HepG2 (cell line): ENCODE measurements around the gene PTPA. TPM values are rescaled to one million over a fixed set of nuclear protein-coding genes. Genes with fewer than 3 reads are reported as not detected.

Experiments
- BORCS8-MEF2B ChIP-seq: sonication (generic); formaldehyde crosslinking; IDR thresholded peaks from 2 replicates; pipeline ENCODE4 v1.8.0; 2022; ENCODE audit warnings: mild to moderate bottlenecking, missing genetic modification reagents
- CCAR2 ChIP-seq: fragments of 200-400 bp; formaldehyde crosslinking; optimal IDR thresholded peaks from 2 replicates; pipeline ENCODE3; 2018; ENCODE audit warnings: low read depth, mild to moderate bottlenecking, low read length, moderate library complexity
- ELF3 ChIP-seq: IDR thresholded peaks from 2 replicates; pipeline ENCODE4 v1.6.1; 2016; ENCODE audit warnings: missing genetic modification reagents, missing compliant biosample characterization
- FOXK2 ChIP-seq: fragments of 450-650 bp; IDR thresholded peaks from 2 replicates; pipeline ENCODE4 v1.6.1; 2016
- GPBP1L1 ChIP-seq: sonication (generic); formaldehyde crosslinking; IDR thresholded peaks from 2 replicates; pipeline ENCODE4 v1.5.0; 2020; ENCODE audit warnings: mild to moderate bottlenecking, missing genetic modification reagents
- HMGXB3 ChIP-seq: sonication (generic); formaldehyde crosslinking; IDR thresholded peaks from 2 replicates; pipeline ENCODE4 v1.4.0; 2020; ENCODE audit warnings: missing genetic modification reagents, borderline replicate concordance
- IKZF4 ChIP-seq: sonication (generic); formaldehyde crosslinking; IDR thresholded peaks from 2 replicates; pipeline ENCODE4 v1.5.1; 2020; ENCODE audit warnings: borderline replicate concordance, mild to moderate bottlenecking, low read depth, missing genetic modification reagents; ENCODE audit errors: not compliant biosample characterization
- KAT2B ChIP-seq: fragments of 150-350 bp; IDR thresholded peaks from 2 replicates; pipeline ENCODE4 v1.6.1; 2014; ENCODE audit warnings: low read depth, low read length, borderline replicate concordance
- LBX2 ChIP-seq: sonication (generic); formaldehyde crosslinking; IDR thresholded peaks from 2 replicates; pipeline ENCODE4 v1.5.0; 2020; ENCODE audit warnings: missing genetic modification reagents, mild to moderate bottlenecking, borderline replicate concordance
- MIXL1 ChIP-seq: IDR thresholded peaks from 2 replicates; pipeline ENCODE4 v1.6.1; 2016
- NR0B2 ChIP-seq: sonication (generic); formaldehyde crosslinking; IDR thresholded peaks from 2 replicates; pipeline ENCODE4 v1.4.0; 2020; ENCODE audit warnings: mild to moderate bottlenecking, missing genetic modification reagents
- RARA ChIP-seq: IDR thresholded peaks from 2 replicates; pipeline ENCODE4 v1.6.1; 2016; ENCODE audit warnings: missing genetic modification reagents, missing compliant biosample characterization
- SNRNP70 ChIP-seq: fragments of 200-400 bp; formaldehyde crosslinking; IDR thresholded peaks from 2 replicates; pipeline ENCODE4 v1.6.1; 2017; ENCODE audit warnings: mild to moderate bottlenecking, low read depth, low read length, moderate library complexity
- TCF7 ChIP-seq: sonication (generic); IDR thresholded peaks from 2 replicates; pipeline ENCODE4 v1.6.1; 2016; ENCODE audit warnings: antibody characterized with exemption, low read depth
- ZBTB33 ChIP-seq: sonication (generic); formaldehyde crosslinking; IDR thresholded peaks from 2 replicates; pipeline ENCODE4 v1.4.0; 2020; ENCODE audit warnings: missing genetic modification reagents
- ZNF121 ChIP-seq: sonication (generic); formaldehyde crosslinking; IDR thresholded peaks from 2 replicates; pipeline ENCODE4 v1.5.0; 2020; ENCODE audit warnings: mild to moderate bottlenecking, missing genetic modification reagents
- ZNF331 ChIP-seq: sonication (generic); formaldehyde crosslinking; IDR thresholded peaks from 2 replicates; pipeline ENCODE4 v1.4.0; 2020; ENCODE audit warnings: missing genetic modification reagents
- ZNF337 ChIP-seq: sonication (generic); formaldehyde crosslinking; IDR thresholded peaks from 2 replicates; pipeline ENCODE4 v1.5.1; 2020; ENCODE audit warnings: missing genetic modification reagents, low read depth, mild to moderate bottlenecking, borderline replicate concordance
- ZNF441 ChIP-seq: sonication (generic); formaldehyde crosslinking; IDR thresholded peaks from 2 replicates; pipeline ENCODE4 v1.7.0; 2021; ENCODE audit warnings: missing genetic modification reagents, borderline replicate concordance
- ZNF552 ChIP-seq: sonication (generic); formaldehyde crosslinking; IDR thresholded peaks from 2 replicates; pipeline ENCODE4 v1.9.0; 2022; ENCODE audit warnings: missing genetic modification reagents, mild to moderate bottlenecking, borderline replicate concordance
- ZNF589 ChIP-seq: sonication (generic); formaldehyde crosslinking; conservative IDR thresholded peaks from 2 replicates; pipeline ENCODE4 v1.8.0; 2022; ENCODE audit warnings: mild to moderate bottlenecking, moderate library complexity, missing genetic modification reagents
- ZNF891 ChIP-seq: sonication (generic); formaldehyde crosslinking; IDR thresholded peaks from 2 replicates; pipeline ENCODE4 v1.5.0; 2020; ENCODE audit warnings: mild to moderate bottlenecking, missing genetic modification reagents
- ZSCAN12 ChIP-seq: sonication (generic); formaldehyde crosslinking; IDR thresholded peaks from 2 replicates; pipeline ENCODE4 v1.9.0; 2021; ENCODE audit warnings: mild to moderate bottlenecking, missing genetic modification reagents
- polyA plus RNA-seq, 8 experiments: library from polyadenylated mRNA; depleted of rRNA in 3 of 8; stranded (reverse) in 7 of 8; unstranded in 1 of 8; fragments of >200 nt; fragmentation: Illumina TruSeq in 4 of 8; extraction: Trizol in 4 of 8; gene quantifications; 2 replicates each; pipeline versions ENCODE4 v1.2.1 to v1.2.3, GENCODE V29; 2011 to 2016; ENCODE audit warnings: low read depth in 4 of 8, missing spikeins in 1 of 8, mixed read lengths in 1 of 8; ENCODE audit not compliant: insufficient read depth in 1 of 8
- total RNA-seq, 5 experiments: library from RNA; depleted of rRNA; stranded (reverse); fragments of >200 nt; fragmentation: Illumina TruSeq; extraction: Trizol; gene quantifications; 2 replicates each; pipeline ENCODE4 v1.2.3, GENCODE V29; 2016; ENCODE audit warnings: low read depth in 1 of 5

PTPA gene
- total and polyA plus RNA-seq, 2 of the 13 experiments (the other 11 are each of a cell fraction or from before 2014, with no cell fraction given), result 79.3 to 105 TPM

- TF ChIP-seq ZNF891 (CRISPR knock-in tag) (no peak), ZBTB33 (CRISPR knock-in tag) (peak; percentile 81), KAT2B (no peak), NR0B2 (CRISPR knock-in tag) (no peak), IKZF4 (CRISPR knock-in tag) (peak; percentile 50), LBX2 (CRISPR knock-in tag) (no peak), BORCS8-MEF2B (CRISPR knock-in tag) (no peak), FOXK2 (peak; percentile 52; the same call in 1 of the 2 replicates), ZNF552 (CRISPR knock-in tag) (peak; percentile 35; the same call in 1 of the 2 replicates), SNRNP70 (no peak), TCF7 (peak; percentile 28; the same call in 1 of the 2 replicates), ZSCAN12 (CRISPR knock-in tag) (no peak), MIXL1 (CRISPR knock-in tag) (peak; percentile 58; the same call in 1 of the 2 replicates), GPBP1L1 (CRISPR knock-in tag) (no peak), RARA (peak; percentile 97), ZNF337 (CRISPR knock-in tag) (no peak), ZNF441 (CRISPR knock-in tag) (peak; percentile 22; the same call in 1 of the 2 replicates), ZNF121 (peak; percentile 65; the same call in 1 of the 2 replicates), HMGXB3 (CRISPR knock-in tag) (peak; percentile 20; the same call in 1 of the 2 replicates), ELF3 (peak; percentile 44; the same call in 1 of the 2 replicates), ZNF589 (CRISPR knock-in tag) (no peak), ZNF331 (CRISPR knock-in tag) (peak; percentile 83), CCAR2 (no peak)
Measured at GRCh38 chr9:129064499-129064908, 46.7 kb upstream of the PTPA start (continued).
